ENCODE data around the gene CHRDL2. TPM values are rescaled to one million over a fixed set of nuclear protein-coding genes. Genes with fewer than 3 reads are reported as not detected.

CHRDL2 gene
- total RNA-seq, 1 experiment from 2014 or later, result 0.39 TPM

DNA sequence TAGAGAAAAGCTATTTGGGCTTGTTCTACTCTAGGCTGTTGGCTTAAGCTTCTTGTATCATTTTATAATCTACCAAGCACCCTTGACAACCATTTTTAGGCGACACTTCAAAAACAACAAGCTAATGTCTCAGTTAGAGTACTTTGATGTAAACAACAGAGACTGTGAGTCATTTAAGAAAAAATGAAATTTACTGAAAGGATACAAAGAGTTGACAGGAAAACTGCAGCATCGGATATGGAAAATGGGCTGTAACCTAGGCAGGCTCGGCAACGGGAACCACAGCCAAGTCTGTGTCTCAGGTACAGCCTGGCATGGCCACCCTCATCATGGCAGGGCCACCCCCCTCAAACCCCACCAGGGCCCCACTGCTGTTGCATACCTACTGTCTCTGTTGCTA is 13.1 kb upstream of the CHRDL2 start:
- Histone ChIP-seq H2BK120ac (ENCODE audit: low read depth, low read length, poor library complexity, severe bottlenecking) (no peak overlapping the region), H2BK15ac (ENCODE audit: low read depth, low read length) (no peak overlapping the region), H3K18ac (ENCODE audit: insufficient read length, low read depth, low read length) (no peak overlapping the region), H2BK20ac (ENCODE audit: low read depth, low read length, poor library complexity, severe bottlenecking) (no peak overlapping the region), H2BK5ac (ENCODE audit: insufficient read length, low read length) (no peak overlapping the region), H4K91ac (ENCODE audit: insufficient read length, low read depth, low read length) (no peak overlapping the region), H3K4me1 (ENCODE audit: insufficient read depth, low read length) (no peaks in the 10 kb centered on the region), H3K27ac (ENCODE audit: insufficient read length, low read depth, low read length) (no peak overlapping the region), H3K4ac (ENCODE audit: low read depth, low read length) (no peak overlapping the region), H4K5ac (ENCODE audit: insufficient read length, low read depth, low read length) (no peak overlapping the region), H3K9me3 (ENCODE audit: control insufficient read depth, low read depth, low read length) (no peaks in the 10 kb centered on the region), H3K14ac (ENCODE audit: insufficient read depth, low read length) (no peak overlapping the region), H3K23ac (ENCODE audit: insufficient read length, low read depth, low read length) (no peak overlapping the region), H3K9ac (ENCODE audit: extremely low read depth, insufficient read length, low read length) (no peak overlapping the region), H3K4me2 (ENCODE audit: insufficient read depth, insufficient read length, low read length) (no peak overlapping the region), H4K8ac (replicated peaks; ENCODE audit: insufficient read length, low read depth, low read length) (no peak overlapping the region), H2BK12ac (ENCODE audit: insufficient read length, low read depth, low read length) (no peak overlapping the region), H3K79me2 (ENCODE audit: insufficient read depth, low read length) (no peaks in the 10 kb centered on the region), H3T11ph (ENCODE audit: low read length) (no peak overlapping the region), H3K23me2 (ENCODE audit: insufficient read length, low read depth, low read length, poor library complexity, severe bottlenecking) (peaks cover 1% of the 10 kb centered on the region), H3K27me3 (ENCODE audit: insufficient read depth, low read length) (no peaks in the 10 kb centered on the region), H2AK5ac (ENCODE audit: insufficient read length, low read length) (no peak overlapping the region), H3K56ac (ENCODE audit: insufficient read length, low read depth, low read length) (no peak overlapping the region), H2AFZ (ENCODE audit: low read length) (no peak overlapping the region), H3K79me1 (ENCODE audit: insufficient read depth, low read depth, low read length, poor library complexity, severe bottlenecking) (no peaks in the 10 kb centered on the region), H4K20me1 (ENCODE audit: control insufficient read depth, insufficient read depth, insufficient read length) (no peaks in the 10 kb centered on the region)
- peaks cover 10 to 14% of the 10 kb centered on the region in 2 experiments for H3K4me1 Mint-ChIP-seq
- peaks cover 24 to 25% of the 10 kb centered on the region in 2 experiments for H3K9me3 Mint-ChIP-seq
- no peak overlapping the region for H3K4me3 Mint-ChIP-seq
- H3K27me3 Mint-ChIP-seq (ENCODE audit: low read depth), result peaks cover 13% of the 10 kb centered on the region
- no peak overlapping the region for H3K27ac Mint-ChIP-seq
- no CpG with 5 or more reads among the region's 4 CpGs for WGBS (ENCODE audit: extremely low coverage, insufficient read length, low lambda C conversion rate)
- TF ChIP-seq, protein P1, sequence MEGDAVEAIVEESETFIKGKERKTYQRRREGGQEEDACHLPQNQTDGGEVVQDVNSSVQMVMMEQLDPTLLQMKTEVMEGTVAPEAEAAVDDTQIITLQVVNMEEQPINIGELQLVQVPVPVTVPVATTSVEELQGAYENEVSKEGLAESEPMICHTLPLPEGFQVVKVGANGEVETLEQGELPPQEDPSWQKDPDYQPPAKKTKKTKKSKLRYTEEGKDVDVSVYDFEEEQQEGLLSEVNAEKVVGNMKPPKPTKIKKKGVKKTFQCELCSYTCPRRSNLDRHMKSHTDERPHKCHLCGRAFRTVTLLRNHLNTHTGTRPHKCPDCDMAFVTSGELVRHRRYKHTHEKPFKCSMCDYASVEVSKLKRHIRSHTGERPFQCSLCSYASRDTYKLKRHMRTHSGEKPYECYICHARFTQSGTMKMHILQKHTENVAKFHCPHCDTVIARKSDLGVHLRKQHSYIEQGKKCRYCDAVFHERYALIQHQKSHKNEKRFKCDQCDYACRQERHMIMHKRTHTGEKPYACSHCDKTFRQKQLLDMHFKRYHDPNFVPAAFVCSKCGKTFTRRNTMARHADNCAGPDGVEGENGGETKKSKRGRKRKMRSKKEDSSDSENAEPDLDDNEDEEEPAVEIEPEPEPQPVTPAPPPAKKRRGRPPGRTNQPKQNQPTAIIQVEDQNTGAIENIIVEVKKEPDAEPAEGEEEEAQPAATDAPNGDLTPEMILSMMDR (conservative IDR thresholded peaks at IDR 0.05), result no peak
- DNase-seq, result no peak
- H3K36me3 Mint-ChIP-seq (ENCODE audit: insufficient read depth in 1 of 3, low read depth in 3 of 3), result peaks cover 4 to 10% (median 6%) of the 10 kb centered on the region in 3 experiments
